NCI-H446 treated with DMSO at 0.1 percent for 48 hours (cell line): Measurements from ENCODE around the gene SPATS2.
"Not testable (repeated sequence)": the region's sequence is repeated elsewhere in the genome, so short reads cannot be mapped to it uniquely, and the experiment has no call there.

Source experiments
- DNase-seq: peaks from one replicate; lab custom pipeline; 2025; lab: John Stamatoyannopoulos, UW

SPATS2 gene

DNA sequence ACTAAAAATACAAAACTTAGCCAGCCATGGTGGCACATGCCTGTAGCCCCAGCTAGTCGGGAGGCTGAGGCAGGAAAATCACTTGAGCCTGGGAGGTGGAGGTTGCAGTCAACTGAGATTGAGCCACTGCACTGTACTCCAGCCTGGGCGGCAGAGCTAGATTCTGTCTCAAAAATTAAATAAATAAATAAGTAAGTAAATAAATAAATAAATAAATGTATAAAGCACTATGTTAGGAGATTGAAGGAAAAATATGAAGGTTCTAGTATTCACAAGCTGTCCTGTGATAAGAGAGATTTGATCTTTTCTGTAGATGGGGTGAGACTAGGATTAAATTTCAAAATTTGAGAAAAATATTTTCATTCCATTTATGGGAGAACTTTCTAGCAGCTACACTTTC lies 14.9 kb upstream of the SPATS2 start:
- no peak for DNase-seq

DNA sequence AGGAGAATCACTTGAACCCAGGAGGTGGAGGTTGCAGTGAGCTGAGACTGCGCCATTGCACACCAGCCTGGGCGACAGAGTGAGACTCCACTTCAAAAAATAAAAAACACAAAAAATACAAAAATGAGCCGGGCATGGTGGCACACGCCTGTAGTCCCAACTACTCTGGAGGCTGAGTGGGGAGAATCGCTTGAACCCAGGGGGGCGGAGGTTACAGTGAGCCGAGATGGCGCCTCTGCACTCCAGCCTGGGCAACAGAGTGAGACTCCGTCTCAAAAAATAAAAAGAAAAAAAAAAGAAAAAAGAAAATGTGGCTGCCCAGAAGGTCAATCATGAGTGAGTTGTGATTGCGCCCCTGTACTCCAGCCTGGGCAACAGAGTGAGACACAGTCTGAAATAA lies 11.3 kb upstream of the SPATS2 start:
- no peak for DNase-seq

DNA sequence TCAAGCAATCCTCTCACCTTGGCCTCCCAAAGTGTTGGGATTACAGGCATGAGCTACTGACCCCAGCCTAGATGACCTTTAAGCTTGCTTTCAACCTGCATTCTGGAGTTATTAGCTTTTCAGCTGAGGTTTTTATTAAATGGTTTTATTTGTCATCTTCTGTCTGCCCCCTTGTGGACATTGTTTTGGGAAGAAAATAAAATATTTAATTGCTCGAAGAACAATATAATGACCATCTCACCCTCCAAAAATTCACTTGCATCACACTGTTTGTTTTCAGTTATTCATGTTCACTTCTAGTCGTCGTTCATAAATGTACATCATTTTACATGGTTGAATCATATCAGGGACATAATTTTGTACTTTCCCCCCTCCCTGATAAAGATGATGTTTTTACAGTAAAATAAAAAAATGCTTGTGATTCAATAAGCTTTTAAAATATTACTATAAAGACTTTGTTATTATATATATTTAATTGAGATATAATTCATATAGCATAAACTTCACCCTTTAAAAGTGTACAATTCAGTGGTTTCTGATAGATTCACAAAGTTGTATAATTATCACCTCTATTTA lies 10.1 kb upstream of the SPATS2 start:
- DNase-seq: peak; percentile 46

DNA sequence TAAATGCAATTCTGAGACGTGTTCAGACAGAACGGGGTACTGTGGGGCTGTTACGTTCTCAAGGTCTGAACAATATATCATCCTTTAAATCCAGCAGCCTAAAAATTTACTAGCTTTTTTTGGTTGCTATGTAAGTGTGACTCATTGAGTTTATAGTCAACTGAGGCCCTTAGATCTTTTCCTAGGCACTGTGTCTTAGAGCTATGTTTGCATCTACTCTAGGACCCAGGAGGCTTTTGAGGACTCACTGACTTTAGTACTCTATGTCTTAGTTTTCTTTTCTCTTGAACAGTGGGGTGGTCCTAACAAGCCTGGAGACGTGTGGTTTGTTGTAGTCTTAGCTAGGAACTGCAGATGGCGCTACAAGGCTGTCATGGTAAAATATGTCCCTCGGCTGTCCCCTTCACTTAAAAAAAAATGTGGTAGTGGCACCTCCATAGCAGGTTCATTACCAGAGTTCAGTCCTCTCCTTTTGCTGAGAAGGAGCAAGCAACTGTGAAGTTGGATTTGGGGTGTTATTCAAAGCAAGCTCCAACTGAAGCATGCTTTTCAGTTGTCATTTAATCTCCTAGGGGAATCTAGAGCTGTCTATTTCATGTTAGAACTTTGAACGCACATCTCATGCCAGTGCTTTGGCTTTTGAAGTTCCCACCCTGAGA lies 8.7 kb upstream of the SPATS2 start:
- peak; percentile 52 for DNase-seq

DNA sequence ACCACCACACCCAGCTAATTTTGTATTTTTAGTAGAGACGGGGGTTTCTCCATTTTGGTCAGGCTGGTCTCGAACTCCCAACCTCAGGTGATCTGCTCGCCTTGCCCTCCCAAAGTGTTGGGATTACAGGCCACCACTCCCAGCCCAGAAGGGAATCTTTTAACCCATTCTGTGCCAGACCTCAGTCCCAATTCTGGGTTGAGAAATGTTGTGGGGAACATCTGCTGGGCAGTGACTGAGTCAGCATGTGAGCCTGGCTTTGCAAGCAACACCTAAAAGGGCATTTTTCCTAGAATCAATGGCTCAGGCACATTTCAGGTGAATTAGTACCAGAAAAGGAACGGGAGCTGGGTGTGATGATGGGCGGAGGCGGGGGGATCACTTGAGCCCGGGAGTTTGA lies 7.6 kb upstream of the SPATS2 start:
- no peak for DNase-seq

DNA sequence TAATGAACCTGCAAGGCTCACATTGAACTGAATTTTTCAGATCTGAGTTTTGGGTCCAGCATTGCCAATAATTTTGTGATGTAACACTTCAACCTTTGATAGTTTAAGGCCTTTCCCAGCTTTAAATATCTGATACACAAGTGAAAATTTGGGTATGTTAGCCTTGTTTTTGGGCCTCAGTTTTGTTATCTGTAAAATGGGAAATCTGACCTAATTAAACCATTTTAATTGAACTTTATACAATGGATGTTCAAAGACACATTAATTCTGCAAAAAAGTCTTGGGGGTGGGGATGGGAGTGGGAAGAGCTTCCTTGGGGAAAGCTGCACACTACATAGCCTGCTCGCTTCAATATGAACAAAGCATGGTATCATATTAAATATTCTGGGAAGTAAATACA lies 5.2 kb upstream of the SPATS2 start:
- DNase-seq: no peak

DNA sequence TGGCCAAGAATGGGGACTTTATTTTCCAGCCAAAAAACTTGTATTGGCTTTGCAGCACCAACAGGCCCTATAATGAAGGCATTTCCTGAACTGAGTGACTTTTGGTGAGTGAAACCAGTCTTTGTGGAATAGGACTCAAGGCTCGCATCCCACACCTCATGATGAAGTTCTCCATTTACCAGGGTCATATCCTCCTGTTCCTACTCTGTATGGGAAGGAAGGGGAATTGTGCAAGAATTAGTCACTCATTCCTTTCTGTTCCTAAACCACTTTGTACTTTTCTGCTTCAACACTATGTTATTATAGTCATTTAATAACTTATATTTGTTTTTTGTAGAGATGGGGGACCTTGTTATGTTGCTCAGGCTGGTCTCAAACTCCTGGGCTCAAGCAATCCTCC lies 2.3 kb upstream of the SPATS2 start:
- no peak for DNase-seq

DNA sequence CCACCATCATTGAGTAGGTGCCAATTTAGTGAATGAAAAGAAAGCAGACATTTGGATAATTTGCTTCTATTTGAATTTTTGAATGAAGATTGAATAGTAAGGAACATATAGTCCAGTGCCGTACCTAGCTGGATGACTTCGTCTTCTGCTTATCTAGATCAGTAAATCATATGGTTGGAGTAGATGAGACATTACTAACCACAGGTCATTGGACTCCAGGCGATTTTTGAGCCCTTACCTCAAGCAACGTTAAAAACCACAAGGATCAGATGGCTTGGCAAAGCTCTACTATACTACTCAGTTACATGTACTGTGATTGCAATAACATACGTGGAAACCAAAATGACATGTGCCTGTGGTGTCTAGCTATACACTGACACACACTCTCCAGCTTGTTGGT lies 1.7 kb upstream of the SPATS2 start:
- no peak for DNase-seq

DNA sequence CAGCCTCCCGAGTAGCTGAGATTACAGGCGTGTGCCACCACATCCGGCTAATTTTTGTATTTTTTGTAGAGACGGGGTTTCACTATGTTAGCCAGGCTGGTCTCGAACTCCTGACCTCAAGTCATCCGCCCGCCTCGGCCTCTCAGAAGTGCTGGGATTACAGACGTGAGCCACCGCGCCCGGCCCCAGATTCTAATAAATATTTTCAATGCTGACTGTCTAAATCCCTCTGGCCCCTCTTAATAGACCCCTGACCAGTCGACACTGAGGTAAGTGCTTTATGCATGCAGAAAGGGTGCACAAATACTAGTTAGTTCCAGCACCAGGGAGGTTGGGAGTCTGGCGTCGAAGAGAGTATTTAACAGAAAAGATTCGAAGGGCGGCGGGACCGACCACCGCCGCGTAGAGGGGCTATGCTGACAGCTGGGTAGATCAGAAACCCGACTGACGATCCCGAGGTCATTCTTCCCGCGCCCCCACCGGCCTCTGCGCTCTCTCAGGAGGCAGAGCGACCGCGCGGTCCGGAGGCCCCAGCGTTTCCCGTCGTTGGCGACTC lies 1.1 kb upstream of the SPATS2 start:
- no peak for DNase-seq

DNA sequence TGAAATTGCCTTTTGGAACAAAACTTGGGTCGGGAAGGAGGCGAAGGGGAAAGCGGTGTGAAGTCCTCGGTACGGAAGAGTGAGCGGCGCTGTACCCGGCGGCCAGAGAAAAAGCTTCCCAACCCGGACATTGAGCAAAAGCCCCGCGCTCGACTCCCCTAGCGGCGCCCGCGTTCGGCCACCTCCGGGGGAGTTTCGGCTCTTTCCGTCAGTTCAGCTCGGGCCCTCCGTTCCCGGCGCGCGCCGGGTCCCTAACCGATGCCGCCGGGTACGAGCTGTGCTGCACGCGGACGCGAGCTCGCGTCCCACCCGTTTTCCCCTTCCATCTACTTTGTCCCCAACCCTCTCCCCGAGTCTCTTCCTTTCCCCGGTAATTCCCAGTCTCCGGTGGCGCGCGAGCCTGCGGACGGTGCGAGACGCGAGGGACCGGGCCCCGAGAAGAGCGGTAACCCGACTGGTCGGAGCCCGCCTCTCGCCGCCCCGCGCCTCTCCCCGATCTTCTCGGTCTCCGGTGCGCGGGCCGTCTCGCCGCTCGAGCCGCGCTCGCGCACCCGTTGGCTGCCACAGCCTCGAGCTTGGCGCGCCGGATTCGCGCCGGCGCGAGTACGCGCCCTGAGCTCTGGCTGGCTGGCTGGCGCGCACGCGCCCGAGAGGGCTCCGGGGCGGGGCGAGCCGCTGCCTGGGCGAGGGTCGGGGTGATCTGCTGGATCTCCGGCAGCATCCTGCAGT lies 446 bp upstream of the SPATS2 start:
- DNase-seq: peak; percentile 87

DNA sequence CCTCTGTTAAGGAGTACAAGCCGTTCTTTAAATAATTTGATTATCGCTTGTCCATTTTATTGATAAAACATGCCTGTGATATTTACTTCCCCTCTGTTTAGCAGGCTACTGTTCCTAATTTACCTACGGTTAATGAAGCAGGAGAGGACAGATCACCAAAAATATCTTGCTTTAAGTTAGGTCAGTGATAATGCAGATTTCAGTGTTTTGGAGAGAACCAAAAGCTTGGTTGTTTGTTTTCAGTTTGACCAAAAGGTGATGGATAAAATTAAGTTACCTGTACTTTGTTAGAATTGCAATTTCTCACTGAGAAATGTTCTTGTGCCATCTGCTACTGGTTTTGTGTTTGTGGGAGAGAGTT lies 958 bp downstream of the SPATS2 start:
- DNase-seq: no peak

DNA sequence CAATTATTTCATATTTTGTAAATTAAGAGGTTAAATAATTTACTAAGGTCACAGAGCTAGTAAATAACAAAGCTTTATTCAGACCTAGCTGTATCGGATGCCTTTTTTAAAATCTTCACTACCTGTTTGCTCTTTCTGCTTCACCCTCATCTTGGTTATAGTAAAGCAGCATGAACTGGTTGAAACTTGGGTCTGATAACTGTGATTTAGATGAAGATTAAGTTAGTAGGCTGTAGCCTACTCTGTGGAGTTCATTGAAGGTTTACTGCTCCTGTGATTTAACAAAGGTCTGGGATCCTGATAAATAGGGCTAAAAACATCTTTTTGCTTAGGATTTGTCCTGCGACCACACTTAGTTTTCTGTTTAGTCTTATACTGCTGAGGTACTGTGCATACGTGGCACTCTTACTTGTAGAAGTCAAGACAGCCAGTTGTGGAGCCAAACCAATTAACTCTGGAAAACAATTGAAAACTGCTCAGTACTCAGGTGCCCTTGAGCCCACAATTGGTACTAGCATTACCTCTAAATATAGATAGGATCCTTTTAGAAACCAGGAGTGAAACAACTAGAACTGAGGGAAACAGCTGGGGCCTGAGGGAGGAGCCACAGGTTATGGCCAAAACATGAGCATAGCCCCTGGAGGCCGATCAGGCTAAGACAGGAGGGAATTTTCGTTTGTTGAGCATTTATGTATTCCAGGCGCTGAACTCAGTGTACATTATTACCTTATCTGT lies 2.3 kb downstream of the SPATS2 start:
- DNase-seq: peak; percentile 5

DNA sequence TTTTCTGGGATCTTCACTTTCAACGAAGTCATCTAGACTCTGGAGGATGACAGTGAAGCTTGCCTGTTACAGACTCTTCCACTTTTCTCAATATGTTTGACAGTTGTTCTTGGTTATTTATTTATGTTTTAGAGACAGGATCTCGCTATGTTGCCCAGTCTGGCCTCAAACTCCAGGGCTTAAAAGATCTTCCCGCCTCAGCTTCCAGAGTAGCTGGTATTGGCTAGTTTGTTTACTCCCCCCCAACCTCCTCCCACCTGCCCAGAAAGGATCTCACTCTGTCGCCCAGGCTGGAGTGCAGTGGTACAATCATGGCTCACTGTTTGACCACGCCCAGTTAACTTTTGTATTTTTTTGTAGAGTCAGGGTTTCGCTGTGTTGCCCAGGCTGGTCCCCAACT lies 3.3 kb downstream of the SPATS2 start:
- DNase-seq: no peak

DNA sequence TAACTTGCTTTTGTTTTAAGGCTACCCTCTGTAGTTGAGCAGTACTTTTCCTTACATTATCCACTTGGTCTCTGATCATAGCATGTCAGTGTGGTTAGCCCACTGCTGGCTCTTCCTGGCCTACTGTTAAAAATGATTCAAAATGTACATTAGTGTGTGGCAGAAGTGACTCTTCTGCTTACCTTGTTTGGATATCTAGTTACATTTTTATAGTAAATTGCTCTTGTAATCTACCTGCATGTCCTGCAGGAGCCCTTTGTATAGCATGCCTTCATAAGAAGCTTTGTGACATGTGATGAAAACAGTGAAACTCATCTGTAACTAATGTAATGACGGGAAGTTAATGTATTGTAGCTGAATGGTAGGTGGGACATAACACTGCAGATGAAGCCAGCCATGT lies 8.1 kb downstream of the SPATS2 start:
- no peak for DNase-seq

DNA sequence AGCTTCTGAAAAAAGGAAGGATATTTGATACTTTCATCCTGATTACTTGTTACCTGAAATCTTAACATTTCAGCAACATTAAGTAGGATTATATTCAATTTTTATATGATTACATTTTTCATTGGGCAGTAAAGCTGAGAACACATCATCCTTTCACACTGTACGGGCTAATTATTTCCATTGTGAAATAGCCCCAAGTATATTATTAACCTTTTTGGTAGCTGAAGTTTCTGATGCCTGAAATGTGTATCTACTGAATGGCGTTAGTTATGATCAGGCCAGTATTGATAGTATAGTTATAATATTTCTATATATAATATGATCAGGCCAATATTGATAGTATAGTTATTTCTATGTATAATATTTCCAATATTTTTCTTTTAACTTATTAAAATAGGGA lies 10.1 kb downstream of the SPATS2 start:
- no peak for DNase-seq

DNA sequence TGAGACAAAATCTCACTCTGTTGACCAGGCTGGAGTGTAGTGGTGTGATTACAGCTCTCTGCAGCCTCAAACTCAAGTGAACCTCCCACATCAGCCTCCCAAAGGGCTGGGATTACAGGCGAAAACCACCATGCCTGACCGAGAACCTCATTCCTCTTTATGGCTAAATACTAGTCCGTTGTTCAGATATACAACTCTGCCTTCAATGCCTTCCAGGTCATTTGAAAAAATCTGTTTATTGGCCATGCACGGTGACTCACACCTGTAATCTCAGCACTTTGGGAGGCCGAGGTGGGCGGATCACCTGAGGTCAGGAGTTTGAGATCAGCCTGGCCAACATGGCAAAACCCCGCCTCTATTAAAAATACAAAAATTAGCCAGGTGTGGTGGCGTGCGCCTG lies 12.9 kb downstream of the SPATS2 start:
- DNase-seq: not testable (repeated sequence)

DNA sequence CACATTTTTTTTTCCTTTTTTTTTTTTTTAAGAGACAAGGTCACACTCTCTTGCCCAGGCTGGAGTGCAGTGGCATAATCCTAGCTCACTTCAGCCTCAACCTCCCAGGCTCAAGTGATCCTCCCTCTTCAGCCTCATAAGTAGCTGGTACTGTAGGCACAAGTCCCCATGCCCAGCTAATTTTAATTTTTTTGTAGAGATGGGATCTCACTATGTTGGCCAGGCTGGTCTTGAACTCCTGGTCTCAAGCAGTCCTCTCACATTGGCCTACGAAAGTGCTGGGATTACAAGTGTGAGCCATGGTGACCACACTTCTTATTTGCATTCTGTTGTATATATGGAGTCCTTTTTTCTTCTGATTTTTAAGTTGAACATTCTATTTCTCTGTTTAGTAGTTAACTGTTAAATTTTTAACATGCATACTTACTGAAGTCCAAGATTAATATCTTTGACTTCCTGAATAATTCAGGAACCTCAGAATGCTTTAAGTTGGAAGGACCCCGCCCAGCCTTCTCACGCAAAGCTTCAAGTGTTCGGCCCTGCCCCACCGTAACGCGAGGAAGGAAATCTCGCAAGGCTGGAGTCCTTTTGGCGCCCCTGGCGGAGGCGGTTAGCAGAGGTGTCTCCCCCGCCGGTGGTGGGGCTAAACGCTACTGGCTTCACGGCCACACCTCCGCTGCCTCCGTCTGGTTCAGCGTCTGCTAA lies 21.6 kb downstream of the SPATS2 start:
- no peak for DNase-seq

DNA sequence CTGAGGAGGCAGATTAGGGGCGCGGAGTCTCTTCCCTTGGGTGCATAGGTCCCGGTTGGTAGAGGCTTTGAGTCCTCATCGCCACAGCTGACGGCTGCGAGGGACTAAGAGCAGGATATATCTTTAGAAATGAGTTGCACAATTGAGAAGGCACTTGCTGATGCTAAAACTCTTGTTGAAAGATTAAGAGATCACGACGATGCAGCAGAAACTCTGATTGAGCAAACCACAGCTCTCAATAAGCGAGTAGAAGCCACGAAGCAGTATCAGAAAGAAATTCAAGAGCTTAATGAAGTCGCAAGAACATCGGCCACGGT lies 22.1 kb downstream of the SPATS2 start:
- DNase-seq: no peak

DNA sequence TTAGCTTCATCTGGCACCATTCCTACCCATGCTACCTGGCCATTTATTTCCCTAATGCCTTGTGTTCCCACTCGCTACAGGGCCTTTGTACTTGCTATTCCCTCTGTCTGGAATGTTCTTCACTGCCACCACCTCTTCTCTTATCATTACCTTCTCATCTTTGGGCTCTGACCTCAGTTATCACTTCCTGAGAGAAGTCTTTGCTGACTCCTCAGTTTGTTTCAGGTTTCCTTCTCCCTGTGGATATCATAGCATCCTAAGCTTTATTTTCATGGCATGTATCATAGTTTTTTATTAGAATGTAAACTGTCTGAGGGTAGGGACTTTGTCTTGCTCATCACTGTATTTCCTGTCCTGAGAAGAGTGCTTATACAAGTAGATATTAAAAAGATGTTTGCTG lies 29.7 kb downstream of the SPATS2 start:
- DNase-seq: no peak

DNA sequence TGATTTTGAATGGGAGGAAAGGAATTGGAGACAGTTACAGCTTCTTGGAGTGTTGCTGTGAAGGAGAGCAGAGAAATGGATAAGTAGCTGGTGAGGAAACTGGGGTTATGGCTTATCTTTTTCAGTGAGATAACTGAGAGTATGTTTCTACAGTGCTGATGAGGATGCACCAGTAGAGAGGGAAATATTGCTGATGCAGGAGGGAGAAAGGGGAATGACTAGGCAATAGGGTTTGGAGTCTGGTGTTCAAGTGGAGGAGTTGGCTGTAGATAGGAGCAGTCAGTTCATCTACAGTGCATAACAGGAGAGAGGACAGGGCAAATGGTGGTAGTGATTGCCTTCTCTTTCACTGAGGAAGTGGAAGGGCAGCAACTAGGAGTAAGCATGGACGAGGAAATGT lies 33.0 kb downstream of the SPATS2 start:
- DNase-seq: no peak

DNA sequence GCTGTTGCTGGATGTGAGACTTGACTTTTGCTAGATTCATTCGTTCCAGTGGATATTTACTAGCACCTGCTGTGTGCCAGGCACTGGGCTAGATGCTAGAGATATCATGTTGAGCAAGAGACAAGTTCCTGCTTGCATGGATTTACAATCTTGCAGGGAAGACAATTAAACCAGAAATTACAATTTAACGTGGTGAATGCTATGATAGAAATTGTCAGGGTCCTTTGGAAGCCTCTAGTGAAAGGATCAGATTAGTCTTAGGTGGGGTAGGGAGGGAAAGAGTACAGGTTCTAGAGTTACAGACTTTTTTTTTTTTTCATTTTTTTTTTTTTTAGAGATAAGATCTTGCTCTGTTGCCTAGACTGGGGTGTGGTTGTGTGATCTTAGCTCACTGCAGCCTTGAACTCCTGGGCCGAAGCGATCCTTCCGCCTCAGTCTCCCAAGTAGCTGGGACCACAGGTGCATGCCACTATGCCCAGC lies 36.7 kb downstream of the SPATS2 start:
- DNase-seq: no peak

DNA sequence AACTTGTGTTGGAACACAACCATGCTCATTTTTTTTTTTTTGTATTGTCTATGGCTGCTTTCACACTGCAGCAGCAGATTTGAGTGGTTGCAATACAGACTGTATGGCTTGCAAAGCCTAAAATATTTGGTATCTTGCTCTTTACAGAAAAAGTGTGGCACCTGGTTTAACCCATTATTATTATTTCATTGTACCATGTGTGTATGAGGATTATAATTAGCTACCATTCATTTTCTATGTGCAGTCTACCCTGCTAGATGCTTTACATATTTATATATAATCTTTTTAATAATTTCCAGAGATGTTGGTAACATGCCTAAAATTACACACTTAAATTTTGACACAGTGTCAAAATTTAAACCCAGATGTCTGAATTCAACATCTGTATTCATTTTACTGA lies 37.7 kb downstream of the SPATS2 start:
- no peak for DNase-seq
